HG02870 (cell line): ENCODE results near the gene EDEM3.
"Not testable (repeated sequence)": the region's sequence is repeated elsewhere in the genome, so short reads cannot be mapped to it uniquely, and the experiment has no call there.

Experiments
- ATAC-seq: cut with Tn5 transposase; IDR thresholded peaks from one replicate; pipeline ENCODE4 v1.9.1; 2021; ENCODE audit warnings: mild to moderate bottlenecking, moderate library complexity; ENCODE audit not compliant: unreplicated experiment

EDEM3 gene

DNA sequence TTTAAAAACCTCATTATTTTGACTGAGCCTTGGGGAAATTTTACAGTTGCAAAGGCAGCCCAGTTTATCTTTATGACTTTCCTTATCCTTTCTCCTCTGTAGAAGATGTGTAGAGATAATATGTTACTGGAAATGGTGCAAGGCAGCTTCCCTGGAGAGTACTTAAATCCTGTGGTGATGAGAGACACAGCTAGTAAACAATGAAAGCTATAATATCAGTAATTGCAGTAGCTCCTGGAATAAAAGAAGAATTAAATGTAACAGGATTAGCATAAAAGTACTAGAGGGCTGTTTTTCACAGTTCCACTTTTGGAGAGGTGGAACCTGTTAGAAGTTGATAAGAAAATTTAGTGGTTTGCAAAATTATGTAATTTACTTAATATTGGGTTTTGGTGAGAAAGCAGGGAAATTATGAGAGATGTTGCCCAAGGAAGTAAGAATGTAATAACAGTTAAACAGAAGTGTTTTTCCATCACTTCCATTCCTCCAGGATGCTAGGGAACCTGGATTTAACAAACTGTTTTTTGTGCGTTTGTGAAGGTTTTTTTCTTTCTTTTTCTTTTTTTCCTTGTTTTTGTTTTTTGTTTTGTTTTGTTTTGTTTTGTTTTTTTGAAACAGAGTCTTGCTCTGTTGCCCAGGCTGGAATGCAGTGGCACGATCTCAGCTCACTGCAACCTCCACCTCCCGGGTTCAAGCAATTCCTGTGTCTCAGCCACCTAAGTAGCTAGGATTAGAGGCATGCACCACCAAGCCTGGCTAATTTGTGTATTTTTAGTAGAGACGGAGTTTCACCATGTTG lies 15.7 kb upstream of the EDEM3 start:
- no peak for ATAC-seq

- no peak for ATAC-seq
Observed at GRCh38 chr1:184769241-184769640, 14.6 kb upstream of the EDEM3 start.

DNA sequence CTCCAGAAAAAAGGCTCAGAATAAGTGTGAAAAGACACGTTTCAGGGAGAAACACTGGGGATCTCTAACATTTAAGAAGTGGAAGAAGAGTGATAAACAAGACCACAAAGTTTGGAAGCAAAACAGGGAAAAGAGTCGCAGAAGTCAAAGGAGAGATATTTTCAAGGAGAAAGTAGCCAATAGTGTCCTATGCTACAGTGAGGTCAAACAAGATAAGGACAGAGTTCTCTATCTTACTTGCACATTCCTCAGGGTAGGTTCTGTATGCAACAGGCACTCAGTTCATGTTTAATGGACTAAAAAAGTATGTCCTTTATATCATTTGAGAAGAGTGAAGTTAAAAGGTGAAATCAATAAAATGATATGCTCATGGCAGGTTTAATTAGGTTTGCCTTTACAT lies 13.8 kb upstream of the EDEM3 start:
- no peak for ATAC-seq

- ATAC-seq, result no peak
Observed at GRCh38 chr1:184767591-184767990, 12.9 kb upstream of the EDEM3 start.

GRCh38 chr1:184764483-184764882 lies 9.8 kb upstream of the EDEM3 start:
- no peak for ATAC-seq

DNA sequence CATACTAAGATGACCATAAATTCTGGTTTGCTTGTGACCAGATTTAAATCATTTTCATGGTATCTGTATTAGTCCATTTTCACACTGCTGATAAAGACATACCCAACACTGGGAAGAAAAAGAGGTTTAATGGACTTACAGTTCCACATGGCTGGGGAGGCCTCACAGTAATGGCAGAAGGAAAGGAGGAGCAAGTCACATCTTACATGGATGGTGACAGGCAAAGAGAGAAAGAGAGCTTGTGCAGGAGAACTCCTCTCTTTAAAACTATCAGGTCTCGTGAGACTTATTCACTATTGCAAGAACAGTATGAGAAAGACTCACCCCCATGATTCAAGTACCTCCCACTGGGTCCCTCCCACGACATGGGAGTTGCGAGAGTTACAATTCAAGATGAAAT lies 8.9 kb upstream of the EDEM3 start:
- ATAC-seq, result not testable (repeated sequence)

DNA sequence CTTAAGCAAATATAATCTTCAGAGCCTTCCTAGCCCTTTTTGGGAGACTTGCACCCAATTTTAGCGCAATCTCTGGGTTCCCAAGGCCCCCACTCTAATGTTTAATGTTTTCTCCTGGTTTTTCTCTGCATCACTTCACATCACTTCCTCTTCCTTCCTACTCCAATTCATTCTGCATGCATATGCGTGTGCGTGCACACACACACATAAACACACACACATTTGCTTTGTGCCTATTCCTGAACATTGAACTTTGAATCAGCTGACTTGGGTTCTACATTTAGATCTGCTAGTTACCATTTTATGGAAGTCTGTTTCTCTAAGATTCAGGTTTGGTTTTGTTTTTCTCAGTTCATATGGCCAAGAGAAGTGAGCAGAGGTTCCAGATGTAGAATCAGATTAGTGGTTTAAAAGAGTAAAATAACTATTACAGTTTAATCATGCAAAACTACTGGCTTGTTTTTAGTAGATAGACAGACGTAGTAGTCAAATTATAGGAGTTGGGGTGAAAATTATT lies 7.4 kb upstream of the EDEM3 start:
- no peak for ATAC-seq

DNA sequence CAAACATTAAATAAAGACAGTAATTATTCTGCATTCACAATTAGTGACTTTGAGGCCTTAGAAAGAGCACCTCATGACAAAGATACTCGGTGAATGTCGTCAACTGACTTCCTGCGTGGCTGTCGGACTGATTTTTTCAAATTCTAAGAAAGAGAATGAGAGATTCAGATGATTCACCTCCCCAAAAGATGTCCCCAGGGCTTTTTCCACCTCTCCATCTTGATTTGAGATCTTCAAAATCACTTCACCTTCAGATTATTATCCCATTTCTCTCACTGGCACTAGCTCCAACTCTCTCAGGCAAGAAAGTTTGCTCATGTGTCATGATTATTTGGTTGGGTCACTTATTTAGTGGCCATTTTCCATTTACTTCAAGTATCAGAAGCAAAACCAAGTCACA lies 5.0 kb upstream of the EDEM3 start:
- ATAC-seq, result no peak

DNA sequence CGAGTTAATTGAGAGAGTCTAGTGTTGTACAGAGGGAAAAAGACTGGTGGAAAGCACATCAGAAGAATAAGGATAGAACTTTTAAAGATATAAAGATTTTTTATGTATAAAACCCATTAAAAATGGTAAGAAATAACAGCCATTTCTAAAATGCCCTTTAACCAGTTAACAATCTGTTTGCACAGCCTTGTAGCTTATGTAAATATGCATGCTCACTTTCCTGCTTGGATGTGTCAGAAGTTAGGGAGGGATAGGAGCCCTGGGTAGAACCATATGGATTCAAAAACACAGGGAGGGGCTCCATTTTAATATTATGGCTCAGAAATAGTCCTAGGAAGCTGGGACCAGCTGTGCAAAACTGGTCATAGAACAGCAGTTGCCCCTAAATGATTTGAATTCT lies 4.5 kb upstream of the EDEM3 start:
- ATAC-seq, result no peak

- no peak for ATAC-seq
Observed at GRCh38 chr1:184757891-184758290, 3.2 kb upstream of the EDEM3 start.

DNA sequence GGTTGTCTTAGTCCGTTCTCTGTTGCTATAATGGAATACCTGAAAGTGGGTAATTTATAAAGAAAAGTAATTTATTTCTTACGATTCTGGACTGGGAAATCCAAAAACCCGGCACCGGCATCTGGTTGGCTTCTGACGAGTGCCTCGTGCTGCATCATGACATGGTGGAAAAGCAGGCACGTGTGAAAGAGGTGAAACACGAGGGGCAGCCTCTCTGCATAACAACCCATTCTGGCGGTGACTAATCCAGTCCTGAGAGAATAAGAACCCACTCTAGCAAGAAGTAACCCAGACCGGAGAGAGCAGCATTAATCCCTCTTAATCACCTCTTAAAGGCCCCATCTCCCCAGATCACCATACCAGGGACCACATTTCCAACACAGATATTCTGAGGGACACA lies 2.7 kb upstream of the EDEM3 start:
- ATAC-seq, result no peak

- no peak for ATAC-seq
Observed at GRCh38 chr1:184755226-184756065, 788 bp upstream of the EDEM3 start.

DNA sequence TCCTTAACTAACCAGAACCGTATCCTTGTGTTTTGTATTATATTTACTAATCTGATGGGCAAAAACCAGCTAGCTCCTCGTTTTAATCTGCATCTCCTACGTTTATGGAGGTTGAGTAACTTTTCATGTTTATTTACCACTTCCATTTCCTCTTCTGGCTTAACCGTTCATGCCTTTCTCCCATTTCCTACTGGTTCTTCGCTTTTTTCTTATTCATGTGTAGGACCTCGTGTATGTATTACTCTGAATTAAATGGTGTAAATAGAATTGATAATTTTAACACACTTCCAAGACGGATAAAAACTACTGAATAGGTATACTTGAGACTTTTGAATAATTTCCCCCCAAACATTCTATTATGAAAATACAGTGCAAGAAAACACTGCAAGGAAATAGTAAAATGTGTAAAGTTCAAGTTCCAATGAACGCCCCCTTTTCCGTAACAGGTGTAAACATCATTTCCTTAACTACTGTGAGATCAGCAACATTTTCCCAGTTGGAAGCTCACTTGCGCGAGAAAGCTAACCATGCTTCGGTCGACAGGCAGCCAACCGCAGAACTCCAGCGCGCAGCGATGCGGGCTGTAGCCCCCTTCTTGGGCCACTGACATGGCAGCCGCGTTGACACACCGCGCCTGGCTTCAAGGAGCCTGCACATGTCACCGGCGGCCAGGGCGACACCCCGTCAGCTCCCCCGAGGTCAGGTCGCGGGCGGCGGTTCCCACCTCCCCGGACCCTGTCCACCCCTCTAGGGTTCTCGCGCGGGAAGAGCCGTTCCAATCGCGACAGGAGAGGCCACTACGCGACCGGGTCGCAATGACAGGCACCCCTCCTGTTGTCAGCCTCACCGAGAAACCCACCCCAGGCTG lies 816 bp downstream of the EDEM3 start:
- peak; percentile 4 for ATAC-seq

GRCh38 chr1:184753117-184753516 lies 1.5 kb downstream of the EDEM3 start:
- ATAC-seq, result no peak

DNA sequence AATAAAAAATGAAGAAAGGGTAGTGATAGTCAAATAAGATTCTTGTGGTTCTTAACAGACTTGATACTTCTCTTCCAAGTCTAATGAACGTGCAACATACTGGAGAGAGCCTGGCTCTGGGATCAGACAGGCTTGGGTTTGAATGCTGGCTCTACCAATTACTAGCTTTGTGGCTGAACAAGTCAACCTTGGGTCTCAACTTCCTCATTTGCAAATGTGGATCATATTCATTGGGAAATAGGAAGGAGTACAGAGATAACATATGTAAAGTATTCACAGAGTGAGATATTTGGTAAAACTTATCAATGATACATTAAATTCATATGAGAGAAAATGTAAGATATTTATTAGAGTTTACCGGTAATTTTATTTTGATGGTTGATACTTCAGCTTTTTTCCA lies 2.0 kb downstream of the EDEM3 start:
- ATAC-seq, result no peak

DNA sequence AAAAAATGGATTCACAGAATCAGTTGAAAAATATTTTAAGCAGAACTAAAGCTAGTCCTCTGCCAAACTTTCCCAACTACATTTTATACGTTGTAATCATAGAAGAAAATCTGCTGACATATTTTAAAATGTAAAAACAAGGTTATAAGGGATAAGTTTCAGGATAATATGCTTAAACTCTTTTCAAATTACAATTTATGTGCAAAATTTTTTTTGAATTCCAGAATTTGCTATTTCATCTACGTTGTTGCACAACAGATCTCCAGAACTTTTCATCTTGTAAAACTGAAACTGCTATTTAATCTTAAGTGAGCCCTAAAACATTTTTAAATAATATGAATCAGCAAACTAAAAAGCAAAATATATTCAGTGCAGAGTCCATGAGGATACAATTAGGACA lies 5.9 kb downstream of the EDEM3 start:
- ATAC-seq, result no peak

GRCh38 chr1:184747089-184747955 lies 7.3 kb downstream of the EDEM3 start:
- peak; percentile 79 for ATAC-seq

DNA sequence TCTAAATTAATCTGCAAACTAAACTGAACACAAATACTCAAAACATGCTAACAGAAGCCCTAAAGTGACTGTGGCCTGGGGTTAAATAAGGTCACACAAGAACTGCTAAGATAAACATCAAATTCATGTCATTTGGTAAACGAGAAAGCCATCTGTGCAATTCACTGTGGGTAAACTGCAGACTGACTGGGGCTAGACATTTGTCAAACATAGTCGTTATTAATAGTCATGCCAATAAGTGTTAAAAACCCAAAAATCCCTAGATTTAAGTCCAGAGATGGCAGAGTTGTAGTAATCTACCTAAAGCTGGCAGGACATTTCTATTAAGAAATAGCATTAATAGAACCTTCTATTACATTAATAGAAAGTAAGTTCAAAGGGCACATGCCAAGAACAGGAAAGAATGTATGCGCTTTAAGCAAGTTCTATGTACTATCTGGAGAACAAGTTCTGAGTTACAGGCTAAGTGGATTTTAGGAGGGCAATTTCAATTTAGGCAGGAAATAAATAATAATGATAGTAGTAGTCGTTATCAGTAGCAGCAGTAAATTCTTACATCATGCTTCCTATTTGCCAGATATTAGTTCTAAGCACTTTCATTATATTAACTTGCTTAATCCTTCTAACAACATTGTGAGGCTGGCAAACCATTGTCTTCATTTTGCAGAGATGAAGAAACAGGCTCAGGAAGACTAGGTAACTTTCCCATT lies 8.6 kb downstream of the EDEM3 start:
- peak; percentile 38 for ATAC-seq

DNA sequence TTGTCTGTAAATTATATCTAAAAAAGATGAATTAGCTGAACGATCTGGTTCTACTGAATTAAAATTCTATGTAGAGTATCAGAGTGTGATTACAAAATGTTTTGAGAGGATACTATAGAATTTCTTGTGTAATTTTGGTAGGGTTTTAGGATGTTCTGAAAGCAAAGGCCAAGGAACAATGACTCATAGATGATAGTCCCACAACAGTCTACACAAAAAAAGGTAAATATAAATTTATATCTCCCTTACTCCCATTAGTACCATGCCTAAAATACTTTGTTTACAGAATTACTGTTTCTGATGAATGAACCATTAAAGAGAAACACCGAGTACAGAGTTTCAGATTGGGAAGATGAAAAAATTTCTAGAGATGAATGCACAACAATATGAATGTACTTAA lies 9.5 kb downstream of the EDEM3 start:
- no peak for ATAC-seq
